Measurements from ENCODE around the gene ALDH9A1.
"Not testable (repeated sequence)": the region's sequence is repeated elsewhere in the genome, so short reads cannot be mapped to it uniquely, and the experiment has no call there.

ALDH9A1 gene

DNA sequence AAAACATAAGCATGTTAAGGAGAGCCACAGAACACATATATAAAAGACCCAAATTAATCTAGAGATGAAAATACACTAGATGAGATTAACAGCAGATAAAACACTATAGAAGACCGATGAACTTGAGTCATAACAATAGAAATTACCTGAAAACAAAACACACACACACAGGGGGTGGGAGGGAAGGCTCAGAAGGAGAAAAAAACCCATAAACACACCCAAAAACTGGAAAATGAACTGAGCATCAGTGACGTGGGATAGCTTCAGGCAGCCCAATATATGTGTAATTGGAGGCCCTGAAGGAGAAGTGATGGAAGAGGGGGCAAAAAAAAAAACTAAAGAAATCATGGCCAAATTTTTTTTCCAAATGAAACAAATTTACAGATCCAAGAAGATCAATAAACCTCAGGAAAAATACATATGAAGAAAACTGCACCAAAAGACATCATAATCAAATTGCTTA, 11.4 kb downstream of the ALDH9A1 start:
- no peak for DNase-seq (ENCODE audit: low read depth)

DNA sequence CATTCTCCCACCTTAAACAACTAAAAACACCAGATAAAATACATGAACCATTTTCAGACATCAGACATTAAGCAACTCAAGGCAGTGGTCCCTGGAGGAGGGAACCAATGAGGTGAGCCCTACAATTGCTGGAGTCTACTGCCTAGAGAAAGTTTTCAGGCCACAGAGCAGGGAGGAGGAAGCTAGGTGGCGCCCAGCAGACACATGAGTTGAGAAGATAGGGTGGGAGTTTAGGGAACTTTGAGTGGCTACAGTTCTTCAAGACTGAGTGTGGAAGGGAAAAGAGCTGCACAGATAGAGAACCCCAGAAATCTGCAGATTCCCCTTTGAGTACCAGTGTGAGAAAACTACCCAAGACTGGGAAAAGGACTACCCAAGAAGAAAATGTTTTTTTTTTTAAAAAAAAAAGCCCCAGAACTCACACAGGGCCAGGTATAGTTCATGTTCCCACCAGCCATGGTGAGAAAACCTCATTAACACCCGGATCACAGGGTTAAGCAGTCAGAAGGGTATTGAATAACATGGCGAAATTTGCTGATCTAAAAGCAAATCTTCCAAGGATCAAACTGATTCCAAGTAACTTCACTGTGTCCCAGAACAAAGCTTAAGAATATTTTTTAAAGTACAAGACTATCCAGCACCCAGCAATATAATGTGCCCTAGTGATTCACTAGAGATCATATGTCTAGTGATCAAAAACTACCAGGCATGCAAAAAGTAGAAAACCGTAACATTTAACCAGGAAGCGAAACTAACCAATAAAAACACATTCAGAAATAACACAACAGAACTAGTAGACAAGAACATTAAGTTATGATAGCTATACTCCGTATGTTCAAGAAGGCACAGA, 12.0 kb downstream of the ALDH9A1 start:
- no peak for DNase-seq (ENCODE audit: low read depth)

GRCh38 chr1:165683848-165684485, 14.4 kb downstream of the ALDH9A1 start:
- DNase-seq (ENCODE audit: low read depth): no peak

DNA sequence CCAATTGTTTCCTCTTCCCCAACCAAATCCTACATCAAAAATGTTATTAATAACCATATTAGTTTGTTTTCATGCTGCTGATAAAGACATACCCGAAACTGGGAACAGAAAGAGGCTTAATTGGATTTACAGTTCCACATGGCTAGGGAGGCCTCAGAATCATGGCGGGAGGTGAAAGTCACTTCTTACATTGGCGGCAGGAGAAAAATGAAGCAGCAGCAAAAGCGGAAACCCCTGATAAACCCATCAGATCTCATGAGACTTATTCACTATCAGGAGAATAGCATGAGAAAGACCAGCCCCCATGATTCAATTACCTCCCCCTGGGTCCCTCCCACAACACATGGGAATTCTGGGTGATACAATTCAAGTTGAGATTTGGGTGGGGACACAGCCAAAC, 17.6 kb downstream of the ALDH9A1 start:
- not testable (repeated sequence) for DNase-seq (ENCODE audit: low read depth)

DNA sequence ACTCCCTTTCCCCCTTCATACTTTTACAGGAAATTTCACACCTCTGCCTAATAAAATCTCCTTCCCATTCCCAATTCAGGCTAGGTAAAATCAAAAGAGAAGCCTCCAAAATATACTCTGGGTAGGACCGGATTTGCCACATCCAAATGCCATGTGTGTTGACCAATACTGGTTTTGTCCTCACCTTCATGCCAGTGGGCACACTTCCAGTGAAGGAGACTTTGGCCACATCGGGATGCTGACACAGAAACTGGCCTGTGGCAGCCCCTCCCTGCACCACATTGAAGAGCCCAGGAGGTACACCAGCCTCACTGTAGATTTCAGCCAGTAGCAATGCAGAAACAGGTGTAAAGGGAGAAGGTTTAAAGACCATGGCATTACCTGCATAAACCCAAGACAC, 18.1 kb downstream of the ALDH9A1 start:
- DNase-seq (ENCODE audit: low read depth): no peak

DNA sequence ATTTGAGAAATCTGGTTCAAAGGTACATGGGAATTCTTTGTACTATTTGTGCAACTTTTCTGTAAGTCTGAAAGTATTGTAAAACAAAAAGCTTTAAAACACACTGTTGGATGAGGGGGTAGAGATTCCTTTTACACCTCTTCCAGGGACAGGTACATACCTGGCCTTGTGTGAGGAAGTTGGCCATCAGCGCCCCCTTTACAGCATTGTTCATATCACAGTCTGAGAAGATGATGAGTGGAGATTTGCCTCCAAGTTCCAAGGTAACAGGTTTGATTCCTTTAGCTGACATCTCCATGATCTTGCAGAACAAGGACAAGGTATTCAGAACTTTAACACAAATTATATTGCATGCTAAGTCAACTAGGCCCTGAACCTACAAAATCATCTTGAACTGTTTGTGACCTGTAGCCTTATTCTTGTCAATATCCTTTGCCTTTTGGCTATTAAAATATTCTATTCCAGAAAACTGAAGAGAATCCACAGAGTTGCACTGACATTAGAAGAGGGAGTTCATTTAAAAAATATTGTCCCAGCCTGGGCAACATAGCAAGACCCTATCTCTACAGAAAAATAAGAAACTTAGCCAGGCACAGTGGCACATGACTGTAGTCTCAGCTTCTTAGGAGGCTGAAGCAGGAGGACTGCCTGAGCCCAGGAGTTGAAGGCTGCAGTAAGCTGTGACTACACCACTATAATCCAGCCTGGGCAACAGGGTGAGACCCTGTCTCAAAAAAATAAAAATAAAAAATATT, 18.9 kb downstream of the ALDH9A1 start:
- no peak for DNase-seq (ENCODE audit: low read depth)

- no peak for DNase-seq (ENCODE audit: low read depth)
These were observed 19.9 kb downstream of the ALDH9A1 start for GRCh38 chr1:165678509-165678908.

- DNase-seq (ENCODE audit: low read depth): no peak
These were observed 22.6 kb downstream of the ALDH9A1 start for GRCh38 chr1:165675794-165676193.

GRCh38 chr1:165674599-165674998, 23.8 kb downstream of the ALDH9A1 start:
- no peak for DNase-seq (ENCODE audit: low read depth)

GRCh38 chr1:165671526-165671925, 26.8 kb downstream of the ALDH9A1 start:
- DNase-seq (ENCODE audit: low read depth): no peak

DNA sequence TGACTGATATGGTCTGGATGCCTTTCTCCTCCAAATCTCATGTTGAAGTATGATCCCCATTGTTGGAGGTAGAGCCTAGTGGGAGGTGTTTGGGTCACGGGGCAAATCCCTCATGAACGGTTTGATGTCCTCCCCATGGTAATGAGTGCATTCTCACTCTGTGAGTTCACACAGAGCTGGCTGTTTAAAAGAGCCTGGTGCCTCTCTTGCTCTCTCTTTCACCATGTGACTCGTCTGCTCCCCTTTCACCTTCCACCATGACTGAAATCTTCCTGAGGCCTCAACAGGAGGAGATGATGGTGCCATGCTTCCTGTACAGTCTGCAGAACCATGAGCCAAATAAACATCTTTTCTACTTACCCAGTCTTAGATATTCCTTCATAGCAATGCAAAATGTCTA, 30.2 kb downstream of the ALDH9A1 start:
- no peak for DNase-seq (ENCODE audit: low read depth)

DNA sequence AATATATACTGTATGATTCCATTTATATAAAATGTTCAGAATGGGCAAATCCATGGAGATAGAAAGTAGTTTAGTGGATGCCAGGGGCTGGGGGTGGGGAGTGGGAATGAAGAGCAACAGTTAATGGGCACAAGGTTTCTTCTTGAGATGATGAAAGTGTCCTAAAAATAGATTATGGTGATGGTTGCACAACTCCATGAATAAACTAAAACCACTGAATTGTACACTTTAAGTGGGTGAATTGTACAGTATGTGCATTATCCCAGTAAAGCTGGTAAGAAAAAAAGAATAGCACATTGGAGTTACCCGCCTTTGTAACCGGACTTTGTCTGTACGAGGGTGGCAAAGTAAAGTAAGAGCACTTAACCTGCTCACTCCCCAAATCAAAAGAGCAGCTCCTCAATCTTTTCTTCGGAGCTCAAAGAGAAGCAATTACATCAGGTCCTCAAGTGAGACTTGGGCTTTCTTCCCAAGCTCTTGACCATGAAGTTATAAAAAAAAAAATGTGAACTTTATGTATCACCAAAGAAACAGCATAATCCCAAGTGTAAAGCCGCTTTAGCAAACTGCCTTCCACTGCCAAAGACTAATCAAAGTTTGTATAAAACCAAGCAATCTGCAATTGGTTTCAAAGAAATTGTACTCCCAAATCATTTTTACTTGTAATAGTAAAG, 32.1 kb downstream of the ALDH9A1 start:
- no peak for DNase-seq (ENCODE audit: low read depth)

DNA sequence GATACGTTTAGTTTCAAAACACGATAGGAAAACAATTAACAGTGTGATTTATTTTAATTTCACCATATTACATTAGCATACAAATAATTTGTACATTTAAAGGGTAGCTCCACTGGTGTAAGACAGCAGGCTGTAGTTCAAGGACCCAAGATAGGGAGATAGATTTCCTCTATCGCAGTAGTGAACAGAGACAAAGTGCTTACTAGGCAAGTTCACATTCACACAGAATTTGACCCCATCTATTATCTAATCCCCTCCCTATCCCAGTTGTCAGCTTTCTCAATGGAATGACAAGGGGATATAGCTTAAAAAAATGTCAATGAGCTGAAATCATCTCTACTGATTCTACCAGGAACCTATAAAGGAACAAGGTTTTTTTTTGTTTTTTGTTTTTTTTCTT, 36.2 kb downstream of the ALDH9A1 start:
- no peak for DNase-seq (ENCODE audit: low read depth)

GRCh38 chr1:165661703-165662102, 36.7 kb downstream of the ALDH9A1 start:
- no peak for DNase-seq (ENCODE audit: low read depth)

DNA sequence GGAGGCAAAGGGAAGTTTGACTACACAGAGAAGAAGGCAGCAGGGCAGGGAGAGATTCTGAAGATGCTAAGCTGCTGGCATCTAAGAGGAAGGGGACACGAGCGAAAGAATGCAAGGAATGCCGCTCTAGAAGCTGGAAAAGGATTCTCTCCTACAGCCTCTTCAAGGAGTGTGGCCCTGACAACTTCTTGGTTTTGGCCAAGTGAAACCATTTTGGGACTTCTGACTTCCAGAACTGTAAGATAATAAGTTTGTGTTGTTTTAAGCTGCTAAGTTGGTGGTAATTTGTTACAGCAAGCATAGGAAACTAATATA, 38.8 kb downstream of the ALDH9A1 start:
- no peak for DNase-seq (ENCODE audit: low read depth)

- not testable (repeated sequence) for DNase-seq (ENCODE audit: low read depth)
These were observed 39.4 kb downstream of the ALDH9A1 start for GRCh38 chr1:165658766-165659580.

- DNase-seq (ENCODE audit: low read depth): no peak
These were observed 47.3 kb downstream of the ALDH9A1 start for GRCh38 chr1:165650981-165651625.

GRCh38 chr1:165648919-165649572, 49.3 kb downstream of the ALDH9A1 start:
- DNase-seq (ENCODE audit: low read depth): no peak

GRCh38 chr1:165647970-165648369, 50.4 kb downstream of the ALDH9A1 start:
- DNase-seq (ENCODE audit: low read depth): no peak

DNA sequence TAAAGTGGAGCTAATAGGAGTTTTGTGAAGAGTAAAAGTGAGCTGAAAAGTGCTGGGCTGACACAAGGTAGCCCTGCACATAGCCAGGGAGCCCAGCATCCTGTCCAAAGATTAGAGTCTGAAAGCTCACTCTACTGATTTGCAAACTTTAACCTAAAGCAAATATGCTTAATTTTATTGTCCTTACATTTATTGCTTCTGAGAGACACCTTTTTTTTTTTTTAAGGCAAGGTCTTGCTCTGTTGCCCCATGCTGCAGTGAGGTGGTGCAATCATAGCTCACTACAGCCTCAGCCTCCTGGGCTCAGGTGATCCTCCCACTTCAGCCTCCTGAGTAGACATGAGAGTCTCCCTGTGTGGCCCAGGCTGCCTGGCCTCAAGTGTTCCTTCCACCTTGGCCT, 50.8 kb downstream of the ALDH9A1 start:
- DNase-seq (ENCODE audit: low read depth): no peak
